SU-DHL-6 (cell line): ENCODE measurements around the gene SPG21.

ENCODE experiments used
- H2AFZ ChIP-seq: fragments of 200-600 bp; sonication (generic); 2 replicates; pipeline ENCODE4 v1.6.1; 2014; ENCODE audit warnings: low read depth, mild to moderate bottlenecking, moderate library complexity, mixed read lengths, antibody characterized with exemption, low read length; ENCODE audit not compliant: severe bottlenecking
- H3F3A ChIP-seq: fragments of 200-600 bp; shearing (Covaris generic); 2 replicates; pipeline ENCODE4 v1.6.0; 2016; ENCODE audit warnings: antibody characterized with exemption, mild to moderate bottlenecking; ENCODE audit not compliant: insufficient read depth
- H3K27ac ChIP-seq: fragments of 200-600 bp; sonication (generic); 2 replicates; pipeline ENCODE4 v1.5.1; 2016; ENCODE audit warnings: low read depth, mild to moderate bottlenecking, low read length, moderate library complexity, mixed read lengths
- H3K27me3 ChIP-seq: fragments of 200-600 bp; sonication (generic), shearing (Covaris generic); 2 replicates; pipeline ENCODE4 v1.6.0; 2014; ENCODE audit warnings: mild to moderate bottlenecking, low read length
- H3K36me3 ChIP-seq: fragments of 200-600 bp; sonication (generic); 2 replicates; pipeline ENCODE4 v1.6.1; 2014; ENCODE audit warnings: mild to moderate bottlenecking, low read length, mixed read lengths
- H3K4me2 ChIP-seq: fragments of 300-600, 200-600 bp; shearing (Covaris generic), sonication (generic); 2 replicates; pipeline ENCODE4 v1.6.0; 2014; ENCODE audit warnings: low read length, low read depth, mild to moderate bottlenecking; ENCODE audit not compliant: poor library complexity, severe bottlenecking
- H3K4me3 ChIP-seq: fragments of 200-600 bp; sonication (generic); 2 replicates; pipeline ENCODE4 v1.5.1; 2014; ENCODE audit warnings: antibody characterized with exemption, low read length, mild to moderate bottlenecking, mixed read lengths; ENCODE audit not compliant: insufficient read depth, poor library complexity, severe bottlenecking
- H3K79me2 ChIP-seq: fragments of 200-600 bp; sonication (generic); 2 replicates; pipeline ENCODE4 v1.6.1; 2014; ENCODE audit warnings: mild to moderate bottlenecking, low read length, moderate library complexity; ENCODE audit not compliant: insufficient read depth
- H3K9ac ChIP-seq: fragments of 200-600 bp; sonication (generic); 2 replicates; pipeline ENCODE4 v1.7.0; 2014; ENCODE audit warnings: mild to moderate bottlenecking, low read length
- H3K9me2 ChIP-seq: fragments of 200-600 bp; sonication (generic); replicated peaks from 2 replicates; pipeline ENCODE4 v1.6.1; 2014; ENCODE audit warnings: low read length; ENCODE audit not compliant: insufficient read depth
- H3K9me3 ChIP-seq: fragments of 200-600 bp; sonication (generic); 2 replicates; pipeline ENCODE4 v1.6.1; 2014; ENCODE audit warnings: low read length, mixed read lengths; ENCODE audit not compliant: insufficient read depth
- H4K20me1 ChIP-seq: fragments of 200-600 bp; sonication (generic); 2 replicates; pipeline ENCODE4 v1.6.1; 2014; ENCODE audit warnings: low read depth, mild to moderate bottlenecking, antibody characterized with exemption, low read length, moderate library complexity, mixed read lengths
- CTCF ChIP-seq: fragments of 200-600 bp; sonication (generic); IDR thresholded peaks from one replicate; pipeline ENCODE4 v1.5.1; 2017; ENCODE audit warnings: antibody characterized with exemption, mild to moderate bottlenecking, low read length, moderate library complexity; ENCODE audit not compliant: insufficient read depth, poor library complexity, severe bottlenecking
- EZH2phosphoT487 ChIP-seq: fragments of 200-600 bp; sonication (generic), shearing (Covaris generic); conservative IDR thresholded peaks from 2 replicates; pipeline ENCODE4 v1.6.1; 2018; ENCODE audit warnings: mild to moderate bottlenecking, antibody characterized with exemption, low read length, moderate library complexity, mixed read lengths

The SPG21 gene

GRCh38 chr15:65032801-65033537 lies 43.3 kb upstream of the SPG21 start:
- Histone ChIP-seq H3K79me2 (peaks cover 14% of the 10 kb centered on the region), H3K27ac (no peak overlapping the region), H3K9me2 (no peaks in the 10 kb centered on the region), H4K20me1 (no peaks in the 10 kb centered on the region), H3K36me3 (no peaks in the 10 kb centered on the region), H3K4me3 (no peak overlapping the region), H3F3A (peaks cover 6% of the 10 kb centered on the region; the same call in 1 of the 2 replicates), H3K9me3 (no peaks in the 10 kb centered on the region), H3K4me2 (peak overlapping the region; percentile 18), H3K9ac (no peak overlapping the region; the same call in 1 of the 2 replicates), H2AFZ (peak overlapping the region; percentile 8), H3K27me3 (no peaks in the 10 kb centered on the region)
- TF ChIP-seq CTCF (peak; percentile 75), EZH2phosphoT487 (no peak)

GRCh38 chr15:65029736-65030208 lies 40.1 kb upstream of the SPG21 start:
- Histone ChIP-seq H3K79me2 (peaks cover 18% of the 10 kb centered on the region), H3K4me3 (no peak overlapping the region), H3K27ac (no peak overlapping the region), H3F3A (peaks cover 9% of the 10 kb centered on the region; the same call in 1 of the 2 replicates), H4K20me1 (no peaks in the 10 kb centered on the region), H3K4me2 (peak overlapping the region; percentile 98), H3K27me3 (no peaks in the 10 kb centered on the region), H3K36me3 (no peaks in the 10 kb centered on the region), H2AFZ (no peak overlapping the region), H3K9me2 (no peaks in the 10 kb centered on the region), H3K9me3 (no peaks in the 10 kb centered on the region), H3K9ac (peak overlapping the region; percentile 77; the same call in 1 of the 2 replicates)
- TF ChIP-seq EZH2phosphoT487 (no peak), CTCF (no peak)

- H3K36me3 ChIP-seq: no peaks in the 10 kb centered on the region
- peaks cover 9% of the 10 kb centered on the region; the same call in 1 of the 2 replicates for H3F3A ChIP-seq
- H4K20me1 ChIP-seq: no peaks in the 10 kb centered on the region
- H3K4me2 ChIP-seq: peak within 1 kb of the TSS; percentile 98
- peak within 1 kb of the TSS; percentile 77 for H3K9ac ChIP-seq
- TF ChIP-seq CTCF: no peak
- TF ChIP-seq EZH2phosphoT487: no peak
- 0 out of 2 replicates have a peak within 1 kb of the TSS, but pooled peaks have one; percentile 19 for H3K27ac ChIP-seq
- peak within 1 kb of the TSS; percentile 89 for H3K4me3 ChIP-seq
- H2AFZ ChIP-seq: peak within 1 kb of the TSS; percentile 83
- H3K27me3 ChIP-seq: no peaks in the 10 kb centered on the region
- H3K9me3 ChIP-seq: no peaks in the 10 kb centered on the region
- peaks cover 18% of the 10 kb centered on the region for H3K79me2 ChIP-seq
- H3K9me2 ChIP-seq: no peaks in the 10 kb centered on the region
These were observed 39.4 kb upstream of the SPG21 start, which contains the start of gene MTFMT for GRCh38 chr15:65028921-65029735. Gene MTFMT (minus strand): TSS chr15:65029639. CDS start chr15:65029613, 26 bp downstream.
